NK-92 (cell line): Measurements from ENCODE around the gene KRTAP20-3.

Experiments
- DNase-seq: peaks from one replicate; lab custom pipeline; 2025; ENCODE audit not compliant: unreplicated experiment; lab: John Stamatoyannopoulos, UW

Gene KRTAP20-3

DNA sequence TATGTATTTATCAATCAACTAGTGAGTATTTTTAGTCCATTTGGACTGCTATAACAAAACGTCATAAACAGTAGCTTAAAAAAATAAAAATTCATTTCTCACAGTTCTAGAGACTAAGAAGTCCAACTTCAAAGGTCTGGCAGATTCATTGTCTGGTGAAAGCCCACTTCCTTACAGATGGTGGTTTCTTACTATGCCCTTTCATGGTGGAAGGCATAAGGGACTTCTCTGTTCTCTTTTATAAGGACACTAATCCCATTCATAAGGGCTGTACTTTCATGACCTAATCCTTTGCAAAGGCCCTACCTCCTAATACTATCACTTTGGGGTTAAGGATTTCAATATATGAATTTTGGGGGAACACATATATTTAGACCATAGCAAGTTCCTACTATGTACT lies 37.9 kb downstream of the KRTAP20-3 start:
- no peak for DNase-seq

GRCh38 chr21:30684506-30684905 lies 41.8 kb downstream of the KRTAP20-3 start:
- DNase-seq: no peak

- no peak for DNase-seq
These were observed 47.2 kb downstream of the KRTAP20-3 start for GRCh38 chr21:30689822-30690221.
